ENCODE data around the gene IL12RB1. TPM values are rescaled to one million over a fixed set of nuclear protein-coding genes. Genes with fewer than 3 reads are reported as not detected.

The IL12RB1 gene
- total and polyA plus RNA-seq, 8 donors = 0.18 to 9.3 (median 0.77) TPM; not detected in 4

DNA sequence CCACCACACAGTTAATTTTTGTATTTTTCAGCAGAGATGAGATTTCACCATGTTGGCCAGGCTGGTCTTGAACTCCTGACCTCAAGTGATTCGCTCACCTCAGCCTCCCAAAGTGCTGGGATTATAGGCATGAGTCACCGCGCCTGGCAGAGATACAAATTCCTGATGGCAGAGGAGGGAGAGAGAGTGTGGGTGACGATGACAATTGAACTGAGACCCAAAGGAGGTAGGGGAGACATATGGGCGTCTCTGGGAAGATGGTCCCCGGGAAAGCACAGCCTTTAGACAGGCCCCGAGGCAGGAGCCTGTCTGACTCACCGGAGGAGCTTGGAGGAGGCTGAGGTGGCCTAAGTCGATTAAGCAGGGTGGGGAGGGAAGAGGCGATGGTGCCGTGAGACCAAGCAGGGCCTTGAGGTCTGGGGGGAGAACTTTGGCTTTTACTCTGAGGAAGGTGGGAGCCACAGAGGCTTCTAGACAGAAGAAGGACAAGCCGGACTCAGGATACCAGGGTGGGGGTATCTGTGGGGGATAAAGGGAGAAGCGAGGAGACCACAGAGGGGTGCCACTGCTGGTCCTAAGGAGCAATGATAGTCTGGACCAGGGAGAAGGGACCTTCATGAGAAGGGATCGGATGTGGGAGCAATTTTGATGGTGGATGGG lies 40.5 kb downstream of the IL12RB1 start:
- no peak for TF ChIP-seq POLR2AphosphoS5 (IDR thresholded peaks at IDR 0.05)
- no peak for TF ChIP-seq EP300 (IDR thresholded peaks at IDR 0.05)
- no peak for TF ChIP-seq CTCF (IDR thresholded peaks at IDR 0.05)
- TF ChIP-seq POLR2A (IDR thresholded peaks at IDR 0.05) = no peak
- whole genome bisulfite sequencing, 5 donors = 62 to 71% (median 62%) methylated on average over 14 of the region's 14 CpGs
- Histone ChIP-seq H3K27ac (peak overlapping the region in 4 of 5 donors; percentile 78 to 81 (median 80)), H3K36me3 (no peaks in the 10 kb centered on the region), H3K27me3 (no peaks in the 10 kb centered on the region), H3K9me3 (no peaks in the 10 kb centered on the region), H3K4me3 (no peak overlapping the region), H3K4me1 (peaks cover 28 to 47% (median 43%) of the 10 kb centered on the region in 4 donors)
- intact Hi-C loops (cut with DNase I; ENCODE audit: low total_unique reads) = no loop called here
- peak in 1 of 2 donors; percentile 47 for DNase-seq

GRCh38 chr19:18045307-18046050 lies 41.3 kb downstream of the IL12RB1 start:
- H3K27me3 ChIP-seq = no peaks in the 10 kb centered on the region
- 52 to 61% (median 53%) methylated on average over 7 of the region's 7 CpGs for WGBS, 5 donors
- intact Hi-C loops (cut with DNase I; ENCODE audit: low total_unique reads) = no loop called here

DNA sequence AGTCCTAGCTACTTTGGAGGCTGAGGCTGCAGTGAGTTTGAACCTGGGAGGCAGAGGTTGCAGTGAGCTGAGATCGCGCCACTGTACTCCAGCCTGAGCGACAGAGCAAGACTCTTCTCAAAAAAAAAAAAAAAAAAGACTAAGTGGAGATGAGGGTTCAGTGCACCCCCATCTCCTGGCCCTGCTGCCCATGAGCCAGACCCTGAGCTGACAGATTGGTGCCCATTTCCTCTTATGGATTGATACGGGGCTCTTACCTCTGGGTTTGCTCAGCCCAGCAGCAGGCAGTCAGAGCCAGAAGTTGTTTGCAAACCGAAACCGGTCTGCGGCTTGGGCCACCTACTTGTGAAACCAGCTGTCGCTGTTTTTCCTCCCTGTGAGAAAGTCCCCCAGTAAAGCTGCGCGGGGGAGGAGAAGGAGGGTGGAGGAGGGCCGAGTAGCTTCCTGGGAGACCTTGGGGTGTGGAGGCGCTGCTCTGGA lies 41.9 kb downstream of the IL12RB1 start:
- TF ChIP-seq EP300 (IDR thresholded peaks at IDR 0.05) = no peak
- TF ChIP-seq CTCF (IDR thresholded peaks at IDR 0.05) = peak in 1 of 7 experiments; percentile 13
- peak in 2 of 3 donors; percentile 31 to 56 for TF ChIP-seq POLR2AphosphoS5 (IDR thresholded peaks at IDR 0.05)
- peak overlapping the region; percentile 36 to 40 (median 39) for H3K4me3 ChIP-seq
- 2 to 7% (median 5%) methylated on average over 11 to 12 of the region's 12 CpGs for WGBS, 5 donors

More at GRCh38 chr19:18045307-18046050, 41.3 kb downstream of the IL12RB1 start:
- TF ChIP-seq POLR2AphosphoS5 (IDR thresholded peaks at IDR 0.05) (no peak), EP300 (IDR thresholded peaks at IDR 0.05) (no peak), CTCF (IDR thresholded peaks at IDR 0.05) (no peak), POLR2A (IDR thresholded peaks at IDR 0.05) (no peak)
- Histone ChIP-seq H3K4me1 (peaks cover 24 to 40% (median 36%) of the 10 kb centered on the region in 4 donors), H3K9me3 (no peaks in the 10 kb centered on the region), H3K4me3 (peak overlapping the region; percentile 36 to 40 (median 39)), H3K27ac (peak overlapping the region; percentile 61 to 81 (median 80)), H3K36me3 (no peaks in the 10 kb centered on the region)
- no peak for DNase-seq

DNA sequence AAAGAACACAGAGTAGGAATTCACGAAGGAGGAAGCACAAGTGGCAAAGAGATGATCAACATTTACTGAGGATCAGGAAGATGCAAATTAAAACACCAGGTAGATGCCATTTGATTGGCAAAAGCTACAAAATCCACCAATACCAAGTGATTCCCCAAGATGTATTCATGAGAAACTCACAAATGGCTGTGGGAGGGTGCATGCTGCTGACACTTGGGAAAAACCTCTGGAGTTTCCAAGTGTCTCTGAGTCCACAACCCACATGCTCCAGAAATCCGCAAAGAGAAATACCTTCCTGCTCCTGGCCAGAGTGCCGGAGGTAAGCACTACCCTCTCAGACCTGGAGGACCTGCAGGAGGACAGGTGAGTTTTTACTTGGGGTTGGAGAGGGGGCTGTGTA lies 43.1 kb downstream of the IL12RB1 start:
- Histone ChIP-seq H3K4me1 (peaks cover 18 to 24% (median 22%) of the 10 kb centered on the region in 4 donors), H3K27me3 (no peaks in the 10 kb centered on the region), H3K9me3 (no peaks in the 10 kb centered on the region), H3K27ac (no peak overlapping the region), H3K4me3 (no peak overlapping the region), H3K36me3 (no peaks in the 10 kb centered on the region)
- TF ChIP-seq POLR2AphosphoS5 (IDR thresholded peaks at IDR 0.05) (no peak), CTCF (IDR thresholded peaks at IDR 0.05) (no peak), POLR2A (IDR thresholded peaks at IDR 0.05) (no peak), EP300 (IDR thresholded peaks at IDR 0.05) (no peak)
- 91 to 97% (median 92%) methylated on average over 3 of the region's 3 CpGs for WGBS, 5 donors
- no peak for DNase-seq
- intact Hi-C loops (cut with DNase I; ENCODE audit: low total_unique reads) = no loop called here

More for the DNA sequence above, 41.9 kb downstream of the IL12RB1 start:
- H3K27ac ChIP-seq = peak overlapping the region; percentile 61 to 81 (median 80)
- intact Hi-C loops (cut with DNase I; ENCODE audit: low total_unique reads) = no loop called here
- no peaks in the 10 kb centered on the region for H3K36me3 ChIP-seq
- H3K27me3 ChIP-seq = no peaks in the 10 kb centered on the region
- peaks cover 24 to 35% (median 33%) of the 10 kb centered on the region in 4 donors for H3K4me1 ChIP-seq
- no peaks in the 10 kb centered on the region for H3K9me3 ChIP-seq
- DNase-seq = peak; percentile 86 to 94

Data from stomach (tissue), 9 donors.